ENCODE results near the gene ARHGDIA.

DNA sequence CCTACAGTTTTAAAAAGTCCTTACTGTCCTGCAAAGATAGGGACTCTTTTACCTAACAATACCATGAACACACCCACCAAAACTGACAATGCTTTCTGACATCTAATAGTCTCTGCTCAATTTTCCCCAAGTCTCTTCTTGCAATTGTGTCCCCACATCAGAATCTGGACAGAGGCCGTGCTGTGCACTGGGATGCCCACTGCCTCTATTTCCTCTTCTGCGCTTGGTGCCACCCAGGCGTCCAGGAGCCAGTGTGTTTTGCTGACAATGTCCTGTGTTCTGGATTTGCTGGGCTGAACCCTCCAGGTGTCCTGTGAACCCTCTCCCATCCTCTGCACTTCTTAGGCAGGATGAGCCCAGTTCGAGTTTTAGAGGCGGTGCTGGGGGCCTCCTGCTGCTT, 6.4 kb upstream of the ARHGDIA start:
- TF ChIP-seq BHLHE40 (IDR thresholded peaks at IDR 0.05; ENCODE audit: borderline replicate concordance) = no peak
- no peak for TF ChIP-seq FOXA1 (IDR thresholded peaks at IDR 0.05)
- TF ChIP-seq ELF4 (IDR thresholded peaks at IDR 0.05) = no peak
- no peak for TF ChIP-seq HDGF (IDR thresholded peaks at IDR 0.05; ENCODE audit: borderline replicate concordance)
- TF ChIP-seq SP1 (IDR thresholded peaks at IDR 0.05) = no peak
- TF ChIP-seq, protein P1, sequence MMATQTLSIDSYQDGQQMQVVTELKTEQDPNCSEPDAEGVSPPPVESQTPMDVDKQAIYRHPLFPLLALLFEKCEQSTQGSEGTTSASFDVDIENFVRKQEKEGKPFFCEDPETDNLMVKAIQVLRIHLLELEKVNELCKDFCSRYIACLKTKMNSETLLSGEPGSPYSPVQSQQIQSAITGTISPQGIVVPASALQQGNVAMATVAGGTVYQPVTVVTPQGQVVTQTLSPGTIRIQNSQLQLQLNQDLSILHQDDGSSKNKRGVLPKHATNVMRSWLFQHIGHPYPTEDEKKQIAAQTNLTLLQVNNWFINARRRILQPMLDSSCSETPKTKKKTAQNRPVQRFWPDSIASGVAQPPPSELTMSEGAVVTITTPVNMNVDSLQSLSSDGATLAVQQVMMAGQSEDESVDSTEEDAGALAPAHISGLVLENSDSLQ (IDR thresholded peaks at IDR 0.05) = no peak
- TF ChIP-seq CTBP1 (IDR thresholded peaks at IDR 0.05; ENCODE audit: borderline replicate concordance) = no peak
- TF ChIP-seq FOXM1 (IDR thresholded peaks at IDR 0.05; ENCODE audit: borderline replicate concordance) = no peak
- no peak for TF ChIP-seq SUZ12 (IDR thresholded peaks at IDR 0.05)
- no peak for TF ChIP-seq FOXK2 (IDR thresholded peaks at IDR 0.05)
- no peak for TF ChIP-seq ZNF384 (IDR thresholded peaks at IDR 0.05)
- no peak for TF ChIP-seq LEF1 (IDR thresholded peaks at IDR 0.05; ENCODE audit: borderline replicate concordance)

Measured in HEK293T (cell line).